ES-I3 (cell line): ENCODE results near the gene SNU13.
"Not testable (repeated sequence)": the region's sequence is repeated elsewhere in the genome, so short reads cannot be mapped to it uniquely, and the experiment has no call there.

Source experiments
- H3K36me3 ChIP-seq: 2 replicates; pipeline ENCODE4 v1.6.1; 2013; ENCODE audit warnings: mild to moderate bottlenecking, low read length, control low read depth, moderate library complexity; ENCODE audit not compliant: insufficient read depth
- H3K4me1 ChIP-seq: 2 replicates; pipeline ENCODE4 v1.6.1; 2013; ENCODE audit warnings: mild to moderate bottlenecking, control low read depth, low read length; ENCODE audit not compliant: insufficient read depth
- H3K9ac ChIP-seq: 2 replicates; pipeline ENCODE4 v1.6.1; 2013; ENCODE audit warnings: low read depth, mild to moderate bottlenecking, low read length, moderate library complexity
- H3K9me3 ChIP-seq: 2 replicates; pipeline ENCODE4 v1.6.1; 2013; ENCODE audit warnings: mild to moderate bottlenecking, low read length, moderate library complexity; ENCODE audit not compliant: control insufficient read depth, insufficient read depth

The SNU13 gene

DNA sequence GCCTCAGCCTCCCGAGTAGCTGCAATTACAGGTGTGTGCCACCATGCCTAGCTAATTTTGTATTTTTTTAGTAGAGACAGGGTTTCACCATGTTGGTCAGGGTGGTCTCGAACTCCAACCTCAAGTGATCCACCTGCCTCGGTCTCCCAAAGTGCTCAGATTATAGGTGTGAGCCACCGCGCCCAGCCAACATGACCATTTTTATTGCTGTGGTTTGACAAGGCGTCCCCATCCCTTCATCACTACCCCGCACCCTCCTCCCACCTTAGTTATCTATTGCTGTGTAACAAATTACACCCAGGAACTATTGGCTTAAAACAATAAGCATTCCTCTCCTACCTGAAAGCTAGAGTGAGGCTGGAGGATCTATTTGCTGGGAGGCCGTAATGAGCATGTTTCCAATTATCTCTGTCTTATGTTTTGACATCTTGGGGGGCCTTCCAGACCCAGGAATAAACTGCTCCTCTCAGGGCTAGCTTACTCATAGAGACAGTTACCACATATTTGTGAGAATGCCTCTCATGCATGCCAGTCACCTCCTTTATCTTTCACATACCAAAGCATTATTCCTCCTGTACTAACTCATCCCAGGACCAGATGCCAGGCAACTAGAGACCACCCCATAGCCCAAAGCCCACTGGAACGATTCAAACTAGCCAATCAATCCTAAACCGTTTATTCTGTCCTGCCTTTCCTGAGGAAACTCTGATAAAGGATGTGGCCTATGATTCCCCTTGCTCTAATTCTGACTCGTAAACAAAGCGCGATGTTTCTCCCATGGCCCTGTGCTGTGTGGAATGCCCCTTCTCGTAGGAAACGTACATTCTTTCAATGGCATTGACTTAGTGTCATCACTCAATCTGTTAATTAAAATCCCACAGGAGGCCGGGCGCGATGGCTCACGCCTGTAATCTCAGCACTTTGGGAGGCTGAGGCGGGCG lies 19.4 kb downstream of the SNU13 start:
- no peaks in the 10 kb centered on the region for H3K9me3 ChIP-seq
- 0 out of 2 replicates have a peak, but pooled peaks cover 3% of the 10 kb centered on the region for H3K36me3 ChIP-seq
- no peak overlapping the region for H3K9ac ChIP-seq
- peaks cover 9% of the 10 kb centered on the region; the same call in 1 of the 2 replicates for H3K4me1 ChIP-seq

GRCh38 chr22:41664951-41665350 lies 23.7 kb downstream of the SNU13 start:
- H3K9me3 ChIP-seq, result no peaks in the 10 kb centered on the region
- H3K36me3 ChIP-seq, result peaks cover 21% of the 10 kb centered on the region
- H3K9ac ChIP-seq, result no peak overlapping the region
- H3K4me1 ChIP-seq, result peaks cover 4% of the 10 kb centered on the region; the same call in 1 of the 2 replicates

GRCh38 chr22:41664490-41664889 lies 24.2 kb downstream of the SNU13 start:
- Histone ChIP-seq H3K36me3 (peaks cover 21% of the 10 kb centered on the region), H3K9me3 (no peaks in the 10 kb centered on the region), H3K4me1 (peaks cover 3% of the 10 kb centered on the region; the same call in 1 of the 2 replicates), H3K9ac (no peak overlapping the region)

DNA sequence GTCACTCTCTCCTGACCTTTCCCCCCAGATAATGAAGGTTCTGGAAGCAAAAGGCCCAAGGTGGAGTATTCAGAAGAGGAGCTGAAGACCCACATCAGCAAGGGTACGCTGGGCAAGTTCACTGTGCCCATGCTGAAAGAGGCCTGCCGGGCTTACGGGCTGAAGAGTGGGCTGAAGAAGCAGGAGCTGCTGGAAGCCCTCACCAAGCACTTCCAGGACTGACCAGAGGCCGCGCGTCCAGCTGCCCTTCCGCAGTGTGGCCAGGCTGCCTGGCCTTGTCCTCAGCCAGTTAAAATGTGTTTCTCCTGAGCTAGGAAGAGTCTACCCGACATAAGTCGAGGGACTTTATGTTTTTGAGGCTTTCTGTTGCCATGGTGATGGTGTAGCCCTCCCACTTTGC lies 25.1 kb downstream of the SNU13 start:
- H3K9me3 ChIP-seq, H3K9ac ChIP-seq, H3K4me1 ChIP-seq: not testable (repeated sequence)
- peaks cover 28% of the 10 kb centered on the region for H3K36me3 ChIP-seq

GRCh38 chr22:41661713-41662112 lies 27.0 kb downstream of the SNU13 start:
- Histone ChIP-seq H3K9me3 (no peaks in the 10 kb centered on the region), H3K36me3 (peaks cover 40% of the 10 kb centered on the region), H3K4me1 (no peaks in the 10 kb centered on the region), H3K9ac (no peak overlapping the region)

DNA sequence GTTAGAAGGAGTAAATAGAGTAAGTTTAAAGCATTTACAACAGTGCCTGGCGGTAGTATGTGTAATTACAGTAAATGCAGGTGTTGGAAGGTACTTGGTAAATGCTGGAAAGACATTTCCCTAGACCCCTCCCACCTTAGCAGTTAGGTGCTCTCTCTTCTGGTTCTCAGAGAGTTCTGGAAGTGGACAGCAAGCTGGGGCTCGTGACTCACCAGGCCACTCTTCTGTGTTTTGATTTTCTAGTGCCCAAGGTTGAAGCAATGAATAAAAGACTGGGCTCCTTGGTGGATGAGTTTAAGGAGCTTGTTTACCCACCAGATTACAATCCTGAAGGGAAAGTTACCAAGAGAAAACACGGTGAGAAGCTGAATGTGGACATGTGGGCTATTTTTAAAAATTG lies 27.6 kb downstream of the SNU13 start:
- peaks cover 42% of the 10 kb centered on the region for H3K36me3 ChIP-seq
- no peaks in the 10 kb centered on the region for H3K9me3 ChIP-seq
- H3K4me1 ChIP-seq, result no peaks in the 10 kb centered on the region
- no peak overlapping the region for H3K9ac ChIP-seq

DNA sequence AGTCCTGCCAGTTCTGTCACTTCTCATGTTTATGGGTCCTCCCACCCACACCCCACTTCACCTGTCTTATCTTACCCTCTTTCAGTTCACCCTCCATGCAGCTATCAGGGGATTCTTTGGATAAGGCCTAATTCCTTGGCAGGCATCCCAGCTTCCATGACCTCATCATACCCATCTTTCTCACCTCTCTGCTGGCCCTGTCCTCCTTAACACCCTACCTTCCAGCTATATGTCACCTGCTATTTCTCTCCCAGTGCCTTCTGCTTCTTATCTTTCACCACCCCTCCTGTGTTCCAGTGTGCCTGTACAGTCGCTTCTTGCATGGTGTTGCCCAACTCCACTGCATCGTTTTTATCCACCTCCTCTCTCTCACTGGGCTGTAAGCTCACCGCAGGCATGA lies 28.3 kb downstream of the SNU13 start:
- no peaks in the 10 kb centered on the region for H3K4me1 ChIP-seq
- peaks cover 47% of the 10 kb centered on the region for H3K36me3 ChIP-seq
- no peaks in the 10 kb centered on the region for H3K9me3 ChIP-seq
- no peak overlapping the region for H3K9ac ChIP-seq

DNA sequence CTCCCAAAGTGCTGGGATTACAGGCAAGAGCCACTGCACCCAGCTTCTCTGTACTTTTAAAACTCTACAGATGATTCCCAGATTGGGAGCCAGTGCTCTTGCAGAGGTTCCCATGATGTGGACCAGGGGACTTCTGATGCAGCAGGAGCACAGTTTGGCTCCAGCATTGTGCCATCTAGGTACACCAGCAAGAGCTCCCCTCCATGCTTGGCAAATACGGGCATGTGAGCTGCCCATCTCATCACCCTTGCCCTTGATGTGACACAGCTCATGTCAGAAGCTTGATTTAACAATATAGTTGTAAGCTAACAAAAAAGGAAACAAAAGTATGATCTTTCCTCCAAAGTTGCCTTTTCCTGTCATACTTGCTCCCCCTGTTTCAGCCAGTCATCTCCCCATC lies 28.7 kb downstream of the SNU13 start:
- Histone ChIP-seq H3K36me3 (peaks cover 48% of the 10 kb centered on the region), H3K9me3 (no peaks in the 10 kb centered on the region), H3K4me1 (no peaks in the 10 kb centered on the region), H3K9ac (no peak overlapping the region)

DNA sequence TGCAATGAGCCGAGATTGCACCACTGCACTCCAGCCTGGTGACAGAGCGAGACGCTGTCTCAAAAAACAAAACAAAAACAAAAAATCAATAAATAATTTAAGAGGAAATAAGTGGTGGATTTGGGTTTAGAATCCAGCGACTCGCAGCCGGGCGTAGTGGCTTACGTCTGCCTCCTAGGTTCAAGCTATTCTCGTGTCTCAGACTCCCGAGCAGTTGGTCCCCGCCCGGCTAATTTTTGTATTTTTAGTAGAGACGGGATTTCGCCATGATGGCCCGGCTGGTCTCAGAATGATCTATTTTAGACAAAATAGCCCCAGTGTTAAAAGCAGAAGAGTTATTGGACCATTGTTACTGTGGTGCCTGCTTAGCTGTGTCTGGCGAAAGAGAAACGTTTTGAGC lies 29.8 kb downstream of the SNU13 start:
- Histone ChIP-seq H3K36me3 (peaks cover 59% of the 10 kb centered on the region), H3K4me1 (no peaks in the 10 kb centered on the region), H3K9ac (no peak overlapping the region), H3K9me3 (no peaks in the 10 kb centered on the region)

- Histone ChIP-seq H3K9ac (no peak overlapping the region), H3K4me1 (no peaks in the 10 kb centered on the region), H3K36me3 (peaks cover 68% of the 10 kb centered on the region), H3K9me3 (no peaks in the 10 kb centered on the region)
These were observed 31.0 kb downstream of the SNU13 start for GRCh38 chr22:41657709-41658108.

GRCh38 chr22:41656556-41656955 lies 32.1 kb downstream of the SNU13 start:
- Histone ChIP-seq H3K9me3 (no peaks in the 10 kb centered on the region), H3K36me3 (peaks cover 66% of the 10 kb centered on the region), H3K4me1 (no peaks in the 10 kb centered on the region), H3K9ac (no peak overlapping the region)

GRCh38 chr22:41654322-41654721 lies 34.3 kb downstream of the SNU13 start:
- Histone ChIP-seq H3K36me3 (peaks cover 68% of the 10 kb centered on the region), H3K9me3 (no peaks in the 10 kb centered on the region), H3K4me1 (no peaks in the 10 kb centered on the region), H3K9ac (no peak overlapping the region)

DNA sequence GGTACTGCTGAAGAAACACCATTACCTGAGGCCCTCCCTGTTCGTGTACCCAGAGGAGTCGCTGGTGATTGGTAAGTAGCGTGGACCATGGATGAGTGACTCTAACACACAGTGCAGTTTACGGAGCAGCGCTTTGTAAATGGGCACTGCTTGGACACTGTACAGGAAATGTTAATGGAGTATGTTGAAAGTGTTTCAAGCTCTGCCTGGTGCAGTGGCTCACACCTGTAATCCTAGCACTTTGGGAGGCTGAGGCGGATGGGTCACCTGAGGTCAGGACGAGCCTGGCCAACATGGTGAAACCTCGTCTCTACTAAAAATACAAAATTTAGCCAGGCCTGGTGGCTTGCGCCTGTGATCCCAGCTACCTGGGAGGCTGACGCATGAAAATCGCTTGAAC lies 37.8 kb downstream of the SNU13 start:
- no peaks in the 10 kb centered on the region for H3K4me1 ChIP-seq
- no peaks in the 10 kb centered on the region for H3K9me3 ChIP-seq
- peaks cover 63% of the 10 kb centered on the region for H3K36me3 ChIP-seq
- no peak overlapping the region for H3K9ac ChIP-seq

- Histone ChIP-seq H3K4me1 (no peaks in the 10 kb centered on the region), H3K9me3 (no peaks in the 10 kb centered on the region), H3K36me3 (peaks cover 60% of the 10 kb centered on the region), H3K9ac (no peak overlapping the region)
These were observed 38.4 kb downstream of the SNU13 start for GRCh38 chr22:41650229-41650628.

DNA sequence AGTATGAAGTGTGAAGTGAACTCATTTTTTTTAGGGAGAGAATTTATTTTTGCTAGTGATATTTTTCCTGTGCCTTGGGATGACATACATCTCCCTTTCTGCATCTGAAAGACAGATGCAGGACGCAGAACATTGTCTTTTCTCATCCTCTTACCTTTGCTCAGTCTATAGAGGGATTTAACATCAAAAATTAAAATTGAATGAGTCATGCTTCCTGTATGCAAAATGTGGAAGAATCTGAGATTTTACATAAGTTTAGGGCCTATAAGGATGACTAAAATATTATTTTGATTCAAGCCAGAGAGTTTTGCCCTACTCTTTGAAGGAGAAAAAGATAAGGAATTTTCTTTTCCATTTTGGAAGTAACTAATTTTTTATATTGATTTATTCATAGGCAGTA lies 40.2 kb downstream of the SNU13 start:
- no peaks in the 10 kb centered on the region for H3K4me1 ChIP-seq
- H3K9ac ChIP-seq, result no peak overlapping the region
- H3K9me3 ChIP-seq, result no peaks in the 10 kb centered on the region
- peaks cover 46% of the 10 kb centered on the region for H3K36me3 ChIP-seq
